BJ (cell line): ENCODE results near the gene SNX9. TPM values are rescaled to one million over a fixed set of nuclear protein-coding genes. Genes with fewer than 3 reads are reported as not detected.
A peak's percentile ranks its signal among the peaks of the same experiment; 100 is the strongest.

ENCODE experiments used
- CTCF ChIA-PET: fragments of 350-600 bp; formaldehyde crosslinking; extraction: SDS; loops from one replicate; lab custom pipeline; 2021; ENCODE audit warnings: antibody characterized with exemption, inconsistent platforms; lab: Yijun Ruan, JAX
- POLR2A ChIA-PET: fragments of 300-600 bp; sonication (Branson Sonifier 250); formaldehyde crosslinking; extraction: SDS; loops from one replicate; lab custom pipeline; 2021; ENCODE audit warnings: antibody characterized with exemption; lab: Charles Lee
- DNase-seq: peaks from one replicate; pipeline ENCODE4 v3.0.0-alpha.2; 2011; ENCODE audit warnings: low read depth
- H3K27me3 ChIP-seq: 2 replicates; pipeline ENCODE4 v1.6.0; 2011; ENCODE audit warnings: low read length; ENCODE audit not compliant: control insufficient read depth, insufficient read depth
- H3K36me3 ChIP-seq: 2 replicates; pipeline ENCODE4 v1.5.1; 2011; ENCODE audit warnings: low read length; ENCODE audit not compliant: control insufficient read depth, insufficient read depth
- H3K4me3 ChIP-seq: 2 replicates; pipeline ENCODE4 v1.5.1; 2011; ENCODE audit warnings: low read depth, mild to moderate bottlenecking, control low read depth, low read length
- CTCF ChIP-seq: IDR thresholded peaks from 2 replicates; pipeline ENCODE4 v1.5.1; 2011; ENCODE audit warnings: low read depth, mild to moderate bottlenecking, control low read depth, inconsistent platforms, low read length, moderate library complexity; ENCODE audit not compliant: insufficient read depth
- polyA plus RNA-seq: library from polyadenylated mRNA; depleted of rRNA; stranded (reverse); fragments of >200 nt; gene quantifications from 2 replicates; pipeline ENCODE4 v1.2.3, GENCODE V29; 2011

The SNX9 gene
- polyA plus RNA-seq, 1 experiment = 75.1 TPM

- no peaks in the 10 kb centered on the region for H3K27me3 ChIP-seq
- no peaks in the 10 kb centered on the region for H3K36me3 ChIP-seq
- ChIA-PET CTCF (interaction anchor here (0.9 to 2.5 kb wide), 10 partner anchors 8 to 226 kb away, joined by 3 to 21 read pairs (median 3); no protein-coding TSS in a partner anchor), POLR2A (interaction anchor here (1.0 kb wide), 1 partner anchor 21 kb away, joined by 3 read pairs; no protein-coding TSS in a partner anchor)
- H3K4me3 ChIP-seq = peak overlapping the region; percentile 88
- DNase-seq = no peak
- TF ChIP-seq CTCF = peak; percentile 48
These were observed 159.7 kb downstream of the SNX9 start for GRCh38 chr6:157982563-157983405.

GRCh38 chr6:157983406-157984119 lies 160.5 kb downstream of the SNX9 start:
- ChIA-PET CTCF (interaction anchor here (1.1 to 2.5 kb wide), 7 partner anchors 8 to 87 kb away, joined by 3 to 21 read pairs (median 3); no protein-coding TSS in a partner anchor), POLR2A (interaction anchor here (1.0 kb wide), 1 partner anchor 20 kb away, joined by 3 read pairs; no protein-coding TSS in a partner anchor)
- Histone ChIP-seq H3K36me3 (peaks cover 2% of the 10 kb centered on the region; the same call in 1 of the 2 replicates), H3K4me3 (peak overlapping the region; percentile 88), H3K27me3 (no peaks in the 10 kb centered on the region)
- DNase-seq = no peak
- TF ChIP-seq CTCF = no peak

- TF ChIP-seq CTCF = no peak
- CTCF ChIA-PET = interaction anchor here (0.7 to 2.5 kb wide), 2 partner anchors 22 to 63 kb away, joined by 3 to 5 read pairs; no protein-coding TSS in a partner anchor
- POLR2A ChIA-PET = interaction anchor here (1.0 kb wide), 1 partner anchor 19 kb away, joined by 3 read pairs; no protein-coding TSS in a partner anchor
- H3K27me3 ChIP-seq = no peaks in the 10 kb centered on the region
- H3K4me3 ChIP-seq = no peak overlapping the region
- H3K36me3 ChIP-seq = peaks cover 2% of the 10 kb centered on the region; the same call in 1 of the 2 replicates
- DNase-seq = no peak
These were observed 161.1 kb downstream of the SNX9 start for GRCh38 chr6:157984128-157984527.

GRCh38 chr6:157984686-157985225 lies 161.7 kb downstream of the SNX9 start:
- TF ChIP-seq CTCF = no peak
- ChIA-PET CTCF (interaction anchor here (0.7 kb wide), 1 partner anchor 62 kb away, joined by 3 read pairs; no protein-coding TSS in a partner anchor), POLR2A (no interaction called here)
- H3K36me3 ChIP-seq = peaks cover 2% of the 10 kb centered on the region; the same call in 1 of the 2 replicates
- H3K27me3 ChIP-seq = no peaks in the 10 kb centered on the region
- no peak overlapping the region for H3K4me3 ChIP-seq
- no peak for DNase-seq
